Mesenchymal stem cell (in vitro differentiated cells and primary cell): ENCODE measurements around the gene TRPT1.
"Not testable (repeated sequence)": the region's sequence is repeated elsewhere in the genome, so short reads cannot be mapped to it uniquely, and the experiment has no call there.

ENCODE experiments used
- DNase-seq: peaks from one replicate; pipeline ENCODE4 v3.0.0-alpha.2; 2013
- H2AFZ ChIP-seq: one replicate; pipeline ENCODE4 v1.6.1; 2013; ENCODE audit warnings: low read depth, mild to moderate bottlenecking, control low read depth, inconsistent platforms, low read length, moderate library complexity
- H2AK5ac ChIP-seq: 2 replicates; pipeline ENCODE4 v1.6.1; 2013; ENCODE audit warnings: low read length, moderate library complexity, mild to moderate bottlenecking, inconsistent platforms; ENCODE audit not compliant: severe bottlenecking
- H2BK120ac ChIP-seq: one replicate; pipeline ENCODE4 v1.6.1; 2013; ENCODE audit warnings: low read depth, mild to moderate bottlenecking, inconsistent platforms, low read length, moderate library complexity
- H2BK12ac ChIP-seq, 2 experiments: one replicate each; pipeline ENCODE4 v1.6.1; 2013; ENCODE audit warnings: inconsistent platforms in 2 of 2, low read length in 2 of 2, mild to moderate bottlenecking in 2 of 2, moderate library complexity in 2 of 2, control low read depth in 1 of 2
- H2BK15ac ChIP-seq: one replicate; pipeline ENCODE4 v1.6.1; 2013; ENCODE audit warnings: mild to moderate bottlenecking, low read depth, inconsistent platforms; ENCODE audit not compliant: poor library complexity, severe bottlenecking
- H2BK5ac ChIP-seq: 2 replicates; pipeline ENCODE4 v1.6.1; 2013; ENCODE audit warnings: low read depth, mild to moderate bottlenecking, low read length, control low read depth, inconsistent platforms; ENCODE audit not compliant: poor library complexity, severe bottlenecking
- H3K14ac ChIP-seq, 2 experiments: one replicate each; pipeline ENCODE4 v1.6.1; 2013; ENCODE audit warnings: inconsistent platforms in 2 of 2, low read length in 2 of 2, control low read depth in 1 of 2, mild to moderate bottlenecking in 1 of 2, moderate library complexity in 1 of 2
- H3K18ac ChIP-seq, 2 experiments: one replicate each; pipeline ENCODE4 v1.6.1; 2013; ENCODE audit warnings: inconsistent platforms in 2 of 2, low read length in 2 of 2, control low read depth in 1 of 2, low read depth in 1 of 2, mild to moderate bottlenecking in 1 of 2
- H3K23ac ChIP-seq, 2 experiments: one replicate each; pipeline ENCODE4 v1.6.1; 2013; ENCODE audit warnings: inconsistent platforms in 2 of 2, low read length in 2 of 2, mild to moderate bottlenecking in 2 of 2, moderate library complexity in 2 of 2, control low read depth in 1 of 2
- H3K27ac ChIP-seq: 2 replicates; pipeline ENCODE4 v1.5.1; 2013; ENCODE audit warnings: mild to moderate bottlenecking, moderate library complexity, low read length, control low read depth, inconsistent platforms; ENCODE audit not compliant: poor library complexity, severe bottlenecking
- H3K27me3 ChIP-seq, 2 experiments: 2 replicates each; pipeline versions ENCODE4 v1.6.1 to v1.7.0; 2013; ENCODE audit warnings: low read length in 2 of 2, mild to moderate bottlenecking in 2 of 2, moderate library complexity in 2 of 2, control low read depth in 1 of 2, inconsistent platforms in 1 of 2; ENCODE audit not compliant: control insufficient read depth in 1 of 2, insufficient read depth in 1 of 2
- H3K36me3 ChIP-seq, 2 experiments: 2 replicates each; pipeline versions ENCODE4 v1.6.1 to v1.7.0; 2013; ENCODE audit warnings: low read length in 2 of 2, control low read depth in 1 of 2, inconsistent platforms in 1 of 2, low read depth in 1 of 2, mild to moderate bottlenecking in 1 of 2; ENCODE audit not compliant: insufficient read depth in 2 of 2, control insufficient read depth in 1 of 2
- H3K4ac ChIP-seq, 2 experiments: one replicate each; pipeline ENCODE4 v1.6.1; 2013; ENCODE audit warnings: inconsistent platforms in 2 of 2, low read length in 2 of 2, mild to moderate bottlenecking in 2 of 2, moderate library complexity in 2 of 2, control low read depth in 1 of 2, low read depth in 1 of 2
- H3K4me1 ChIP-seq: 2 replicates; pipeline ENCODE4 v1.6.1; 2013; ENCODE audit warnings: low read depth, low read length, control low read depth; ENCODE audit not compliant: control insufficient read depth, insufficient read depth
- H3K4me2 ChIP-seq: 2 replicates; pipeline ENCODE4 v1.6.1; 2013; ENCODE audit warnings: low read length, mild to moderate bottlenecking, inconsistent platforms; ENCODE audit not compliant: poor library complexity, severe bottlenecking
- H3K4me3 ChIP-seq, 2 experiments: 2 replicates each; pipeline versions ENCODE4 v1.5.1 to v1.7.0; 2013; ENCODE audit warnings: low read length in 2 of 2, mild to moderate bottlenecking in 2 of 2, control low read depth in 1 of 2, low read depth in 1 of 2; ENCODE audit not compliant: insufficient read depth in 1 of 2
- H3K79me1 ChIP-seq: replicated peaks from 2 replicates; pipeline ENCODE4 v1.6.1; 2013; ENCODE audit warnings: mild to moderate bottlenecking, control low read depth, low read length, inconsistent platforms; ENCODE audit not compliant: poor library complexity, severe bottlenecking
- H3K9ac ChIP-seq: 2 replicates; pipeline ENCODE4 v1.7.0; 2013; ENCODE audit warnings: mild to moderate bottlenecking, low read length, moderate library complexity
- H3K9me3 ChIP-seq: 2 replicates; pipeline ENCODE4 v1.7.0; 2013; ENCODE audit warnings: mild to moderate bottlenecking, low read length; ENCODE audit not compliant: control insufficient read depth
- H4K8ac ChIP-seq: one replicate; pipeline ENCODE4 v1.6.1; 2013; ENCODE audit warnings: inconsistent platforms, mild to moderate bottlenecking, low read length, moderate library complexity
- H4K91ac ChIP-seq: one replicate; pipeline ENCODE4 v1.6.1; 2013; ENCODE audit warnings: mild to moderate bottlenecking, low read length, inconsistent platforms
- WGBS: methylation state at CpG from one replicate; pipeline ENCODE4 v1.1.7; 2013; ENCODE audit warnings: mixed read lengths; 5-methylcytosine and 5-hydroxymethylcytosine counted together

The TRPT1 gene

GRCh38 chr11:64247729-64248531 lies 21.9 kb upstream of the TRPT1 start:
- H3K9ac ChIP-seq: peak overlapping the region; percentile 93
- WGBS: 45% methylated on average over 30 of the region's 31 CpGs
- H3K36me3 ChIP-seq: peaks cover 14 to 21% of the 10 kb centered on the region in 2 experiments
- peak overlapping the region; percentile 37 to 77 for H3K18ac ChIP-seq
- peak overlapping the region in 1 of 2 experiments; percentile 20 for H2BK12ac ChIP-seq
- peak overlapping the region; percentile 95 for H2BK120ac ChIP-seq
- H2BK15ac ChIP-seq: peak overlapping the region; percentile 15
- H3K4ac ChIP-seq: peak overlapping the region; percentile 60 to 84
- peaks cover 44% of the 10 kb centered on the region for H3K4me1 ChIP-seq
- H3K23ac ChIP-seq: no peak overlapping the region
- no peak overlapping the region for H2BK5ac ChIP-seq
- H3K9me3 ChIP-seq: no peaks in the 10 kb centered on the region
- peak overlapping the region; percentile 40 to 98 for H3K4me3 ChIP-seq
- H3K27ac ChIP-seq: no peak overlapping the region
- H3K14ac ChIP-seq: no peak overlapping the region
- H4K91ac ChIP-seq: no peak overlapping the region
- H3K4me2 ChIP-seq: peak overlapping the region; percentile 70
- H3K27me3 ChIP-seq: no peaks in the 10 kb centered on the region
- peaks cover 5% of the 10 kb centered on the region for H3K79me1 ChIP-seq
- no peak for DNase-seq
- peak overlapping the region; percentile 74 for H4K8ac ChIP-seq
- H2AK5ac ChIP-seq: no peak overlapping the region
- H2AFZ ChIP-seq: no peak overlapping the region

- H3K79me1 ChIP-seq: peaks cover 7% of the 10 kb centered on the region
- peak within 1 kb of the TSS; percentile 93 for H3K9ac ChIP-seq
- H2AK5ac ChIP-seq: peak within 1 kb of the TSS; percentile 6
- peak within 1 kb of the TSS; percentile 95 for H2BK120ac ChIP-seq
- H2BK5ac ChIP-seq: peak within 1 kb of the TSS; percentile 34
- peak within 1 kb of the TSS; percentile 75 to 98 for H3K4me3 ChIP-seq
- peak within 1 kb of the TSS; percentile 70 to 87 for H2BK12ac ChIP-seq
- peak within 1 kb of the TSS; percentile 66 for H2BK15ac ChIP-seq
- H3K4me2 ChIP-seq: peak within 1 kb of the TSS; percentile 89
- peak within 1 kb of the TSS in 1 of 2 experiments; percentile 98 for H3K14ac ChIP-seq
- H3K18ac ChIP-seq: peak within 1 kb of the TSS; percentile 94 to 99
- H2AFZ ChIP-seq: peak within 1 kb of the TSS; percentile 36
- H3K4ac ChIP-seq: peak within 1 kb of the TSS; percentile 96
- peak within 1 kb of the TSS; percentile 96 for H4K8ac ChIP-seq
- WGBS: under 1% methylated on average over 54 of the region's 74 CpGs
- H4K91ac ChIP-seq: peak within 1 kb of the TSS; percentile 95
- peak within 1 kb of the TSS; percentile 90 for H3K27ac ChIP-seq
- H3K23ac ChIP-seq: peak within 1 kb of the TSS in 1 of 2 experiments; percentile 90
- DNase-seq: peak; percentile 94
- peaks cover 44% of the 10 kb centered on the region for H3K4me1 ChIP-seq
- H3K27me3 ChIP-seq: no peaks in the 10 kb centered on the region
- H3K9me3 ChIP-seq: no peaks in the 10 kb centered on the region
- H3K36me3 ChIP-seq: peaks cover 14 to 26% of the 10 kb centered on the region in 2 experiments
These were observed 21.1 kb upstream of the TRPT1 start, which contains the start of gene PPP1R14B for GRCh38 chr11:64246871-64247728. Gene PPP1R14B, minus strand, starts transcription at chr11:64246943. Its CDS starts 270 bp downstream, at chr11:64246673.

GRCh38 chr11:64246621-64246870 lies 20.6 kb upstream of the TRPT1 start:
- H2BK15ac ChIP-seq, H4K91ac ChIP-seq, H3K4me2 ChIP-seq, H3K14ac ChIP-seq, H2BK5ac ChIP-seq, H4K8ac ChIP-seq, H3K9me3 ChIP-seq, H3K79me1 ChIP-seq, H3K18ac ChIP-seq, H3K23ac ChIP-seq, H2AK5ac ChIP-seq, H2BK120ac ChIP-seq, H2BK12ac ChIP-seq, DNase-seq, H3K27me3 ChIP-seq, H2AFZ ChIP-seq, H3K27ac ChIP-seq: not testable (repeated sequence)
- WGBS: 0% methylated on average over 1 of the region's 43 CpGs
- Histone ChIP-seq H3K4me3 (peak overlapping the region; percentile 75 to 95), H3K4ac (peak overlapping the region in 1 of 2 experiments; percentile 96), H3K9ac (peak overlapping the region; percentile 93), H3K4me1 (peaks cover 42% of the 10 kb centered on the region), H3K36me3 (peaks cover 14 to 26% of the 10 kb centered on the region in 2 experiments)
